Testis (tissue), 3 donors: ENCODE results near the gene TMEM167A. TPM values are rescaled to one million over a fixed set of nuclear protein-coding genes. Genes with fewer than 3 reads are reported as not detected.

ENCODE experiments used
- DNase-seq: peaks from one replicate; pipeline ENCODE4 v3.0.0-alpha.2; 2019
- H3K27ac ChIP-seq, 2 donors: fragments of 200-600 bp; sonication (generic); one replicate each; pipeline ENCODE4 v1.5.1; 2019
- H3K27me3 ChIP-seq: fragments of 200-600 bp; sonication (generic); one replicate; pipeline ENCODE4 v1.5.1; 2019
- H3K36me3 ChIP-seq: fragments of 200-600 bp; sonication (generic); one replicate; pipeline ENCODE4 v1.5.1; 2017; ENCODE audit warnings: low read depth; ENCODE audit errors: missing control alignments
- H3K4me1 ChIP-seq: fragments of 200-600 bp; sonication (generic); one replicate; pipeline ENCODE4 v1.5.1; 2019
- H3K4me3 ChIP-seq, 2 donors: fragments of 200-600 bp; sonication (generic); one replicate each; pipeline ENCODE4 v1.5.1; 2017 to 2019
- H3K9me3 ChIP-seq: fragments of 200-600 bp; sonication (generic); one replicate; pipeline ENCODE4 v1.5.1; 2017
- POLR2A ChIP-seq: fragments of 450-650 bp; IDR thresholded peaks from one replicate; pipeline ENCODE4 v1.6.1; 2017; ENCODE audit warnings: antibody characterized with exemption, mild to moderate bottlenecking, moderate library complexity
- WGBS, 2 donors: methylation state at CpG; one replicate each; pipeline ENCODE4 v1.1.5; 2018; 5-methylcytosine and 5-hydroxymethylcytosine counted together
- intact Hi-C: fragments of 100-400 bp; cut with DNase I; formaldehyde crosslinking; loops from one replicate; pipeline ENCODE4 v1.15.1; 2023; ENCODE audit warnings: low total_unique reads
- polyA plus RNA-seq: library from polyadenylated mRNA; stranded (reverse); fragments of 350-450 nt; fragmentation: Illumina TruSeq; extraction: RNeasy Lipid Tissue Mini Kit (QIAGEN cat#74804); gene quantifications from one replicate; pipeline ENCODE4 v1.2.3, GENCODE V29; 2014; ENCODE audit warnings: low read depth, low replicate concordance; ENCODE audit not compliant: insufficient read depth
- total RNA-seq, 2 donors: library from RNA; depleted of rRNA; stranded (reverse); fragments of >200 nt; gene quantifications; one replicate each; pipeline ENCODE4 v1.2.3, GENCODE V29; 2016
- TF ChIP-seq, protein P1 (sequence below), 3 experiments: fragments of 450-650 bp in 2 of 3; fragments of 200-600 bp in 1 of 3; sonication (generic) in 1 of 3; IDR thresholded peaks; one replicate each; pipeline ENCODE4 v1.5.1; 2016 to 2019; ENCODE audit warnings: antibody characterized with exemption in 3 of 3, mild to moderate bottlenecking in 2 of 3, moderate library complexity in 1 of 3

Gene TMEM167A
- total and polyA plus RNA-seq, 3 donors from 2014 or later = 34.7 to 47.7 (median 39.0) TPM

DNA sequence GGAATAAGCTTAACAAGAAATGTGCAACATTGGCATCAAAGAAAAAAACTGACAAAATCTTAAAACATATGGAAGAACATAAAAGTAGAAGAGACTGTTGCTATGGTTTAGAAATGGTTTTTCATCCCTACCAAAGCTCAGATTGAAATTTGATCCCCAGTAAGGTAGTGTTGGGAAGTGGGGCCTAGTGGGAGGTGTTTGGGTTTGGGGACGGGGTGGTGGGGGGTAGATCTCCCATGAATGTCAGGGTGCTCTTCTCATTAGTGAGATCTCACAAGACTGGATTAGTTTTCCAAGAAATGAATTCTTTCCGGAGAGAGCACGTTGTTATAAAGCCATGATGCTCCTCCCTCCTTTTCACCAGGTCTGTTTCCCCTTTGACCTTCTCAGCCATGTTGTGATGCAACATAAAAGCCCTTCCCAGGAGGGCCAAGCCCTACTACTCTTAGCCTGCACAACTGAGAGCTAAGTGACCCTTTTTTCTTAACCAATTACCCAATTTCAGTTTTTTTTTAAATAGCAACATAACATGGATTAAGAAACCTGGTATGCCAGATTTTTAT is 10.6 kb downstream of the TMEM167A start:
- TF ChIP-seq POLR2A = no peak
- TF ChIP-seq, protein P1, sequence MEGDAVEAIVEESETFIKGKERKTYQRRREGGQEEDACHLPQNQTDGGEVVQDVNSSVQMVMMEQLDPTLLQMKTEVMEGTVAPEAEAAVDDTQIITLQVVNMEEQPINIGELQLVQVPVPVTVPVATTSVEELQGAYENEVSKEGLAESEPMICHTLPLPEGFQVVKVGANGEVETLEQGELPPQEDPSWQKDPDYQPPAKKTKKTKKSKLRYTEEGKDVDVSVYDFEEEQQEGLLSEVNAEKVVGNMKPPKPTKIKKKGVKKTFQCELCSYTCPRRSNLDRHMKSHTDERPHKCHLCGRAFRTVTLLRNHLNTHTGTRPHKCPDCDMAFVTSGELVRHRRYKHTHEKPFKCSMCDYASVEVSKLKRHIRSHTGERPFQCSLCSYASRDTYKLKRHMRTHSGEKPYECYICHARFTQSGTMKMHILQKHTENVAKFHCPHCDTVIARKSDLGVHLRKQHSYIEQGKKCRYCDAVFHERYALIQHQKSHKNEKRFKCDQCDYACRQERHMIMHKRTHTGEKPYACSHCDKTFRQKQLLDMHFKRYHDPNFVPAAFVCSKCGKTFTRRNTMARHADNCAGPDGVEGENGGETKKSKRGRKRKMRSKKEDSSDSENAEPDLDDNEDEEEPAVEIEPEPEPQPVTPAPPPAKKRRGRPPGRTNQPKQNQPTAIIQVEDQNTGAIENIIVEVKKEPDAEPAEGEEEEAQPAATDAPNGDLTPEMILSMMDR (IDR thresholded peaks at IDR 0.05) = no peak
- DNase-seq = no peak
- intact Hi-C loops = no loop called here
- WGBS, 2 donors = 91 to 96% methylated on average over 3 of the region's 3 CpGs
- no peaks in the 10 kb centered on the region for H3K36me3 ChIP-seq
- H3K27ac ChIP-seq = no peak overlapping the region
- no peaks in the 10 kb centered on the region for H3K4me1 ChIP-seq
- no peaks in the 10 kb centered on the region for H3K27me3 ChIP-seq
- no peak overlapping the region for H3K4me3 ChIP-seq
- no peaks in the 10 kb centered on the region for H3K9me3 ChIP-seq

DNA sequence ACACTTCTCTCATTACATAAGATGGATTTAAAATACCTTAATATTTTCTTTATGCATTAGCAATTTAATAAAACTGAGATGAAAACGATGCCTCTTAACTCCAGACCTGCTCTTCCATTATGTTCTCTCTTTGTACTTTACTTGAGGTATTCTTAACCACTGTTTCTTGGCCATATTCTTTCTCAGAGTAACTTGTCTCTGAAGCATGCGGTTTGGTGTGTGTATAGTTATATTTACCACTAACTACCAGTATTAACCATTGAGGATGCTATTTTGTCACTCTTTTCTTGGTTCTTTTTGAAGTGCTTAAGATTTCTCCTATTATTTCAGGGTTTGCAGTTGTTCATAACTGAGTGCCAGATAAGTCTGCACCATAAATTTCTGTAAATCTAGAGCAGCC is 17.9 kb downstream of the TMEM167A start:
- Histone ChIP-seq H3K36me3 (no peaks in the 10 kb centered on the region), H3K4me3 (no peak overlapping the region), H3K27me3 (no peaks in the 10 kb centered on the region), H3K27ac (no peak overlapping the region), H3K4me1 (peaks cover 25% of the 10 kb centered on the region), H3K9me3 (no peaks in the 10 kb centered on the region)
- intact Hi-C loops = no loop called here
- TF ChIP-seq POLR2A = no peak
- TF ChIP-seq, protein P1 (IDR thresholded peaks at IDR 0.05) = no peak
- DNase-seq = no peak
- 60 to 68% methylated on average over 2 of the region's 2 CpGs for WGBS, 2 donors

DNA sequence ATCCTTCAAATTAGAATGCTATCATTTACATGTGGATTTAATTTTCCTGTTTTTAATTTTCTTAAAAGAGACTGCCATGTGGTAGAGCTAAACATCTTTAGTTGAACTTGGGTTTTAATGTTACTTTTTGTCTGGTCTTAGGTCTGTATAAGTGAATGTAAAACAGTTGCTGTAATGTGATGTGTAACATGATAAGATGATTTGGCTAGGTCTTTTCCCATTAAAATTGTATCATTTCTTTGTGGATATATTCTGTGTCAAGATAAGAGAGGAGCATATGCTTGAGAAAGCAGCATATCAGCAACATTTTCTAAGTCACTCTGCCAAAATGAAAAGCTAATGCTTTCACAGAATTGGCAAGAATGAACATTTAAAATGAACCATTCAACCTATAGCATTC is 18.5 kb downstream of the TMEM167A start:
- no peak overlapping the region for H3K4me3 ChIP-seq
- DNase-seq = no peak
- peak overlapping the region in 1 of 2 donors; percentile 13 for H3K27ac ChIP-seq
- no peaks in the 10 kb centered on the region for H3K9me3 ChIP-seq
- H3K4me1 ChIP-seq = peaks cover 25% of the 10 kb centered on the region
- intact Hi-C loops = no loop called here
- no peaks in the 10 kb centered on the region for H3K36me3 ChIP-seq
- TF ChIP-seq POLR2A = no peak
- TF ChIP-seq, protein P1 (IDR thresholded peaks at IDR 0.05) = no peak
- H3K27me3 ChIP-seq = no peaks in the 10 kb centered on the region

DNA sequence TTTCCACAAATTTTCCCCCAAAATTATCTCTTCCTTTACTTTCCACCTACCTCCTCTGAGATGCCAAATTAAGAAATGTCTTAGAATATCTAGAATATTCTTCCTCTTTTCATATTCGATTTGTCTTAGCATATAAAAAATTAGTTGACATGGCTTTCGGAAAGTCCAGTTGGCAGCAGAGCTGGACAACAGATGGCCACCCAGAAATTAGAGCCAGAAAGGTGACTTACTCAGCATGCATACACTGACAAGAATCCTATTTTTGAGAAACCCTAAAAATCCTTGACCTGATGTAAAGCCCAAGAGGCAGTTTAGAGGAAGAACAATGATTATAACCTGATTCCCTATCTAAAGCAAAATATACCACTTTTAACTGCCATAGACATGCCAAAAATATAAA is 22.0 kb downstream of the TMEM167A start:
- TF ChIP-seq, protein P1 (IDR thresholded peaks at IDR 0.05) = no peak
- TF ChIP-seq POLR2A = no peak
- no peaks in the 10 kb centered on the region for H3K27me3 ChIP-seq
- DNase-seq = no peak
- H3K9me3 ChIP-seq = no peaks in the 10 kb centered on the region
- intact Hi-C loops = no loop called here
- H3K4me1 ChIP-seq = peaks cover 25% of the 10 kb centered on the region
- H3K4me3 ChIP-seq = no peak overlapping the region
- WGBS, 2 donors = 70 to 73% methylated on average over 2 of the region's 2 CpGs
- H3K36me3 ChIP-seq = no peaks in the 10 kb centered on the region
- H3K27ac ChIP-seq = peak overlapping the region in 1 of 2 donors; percentile 28

DNA sequence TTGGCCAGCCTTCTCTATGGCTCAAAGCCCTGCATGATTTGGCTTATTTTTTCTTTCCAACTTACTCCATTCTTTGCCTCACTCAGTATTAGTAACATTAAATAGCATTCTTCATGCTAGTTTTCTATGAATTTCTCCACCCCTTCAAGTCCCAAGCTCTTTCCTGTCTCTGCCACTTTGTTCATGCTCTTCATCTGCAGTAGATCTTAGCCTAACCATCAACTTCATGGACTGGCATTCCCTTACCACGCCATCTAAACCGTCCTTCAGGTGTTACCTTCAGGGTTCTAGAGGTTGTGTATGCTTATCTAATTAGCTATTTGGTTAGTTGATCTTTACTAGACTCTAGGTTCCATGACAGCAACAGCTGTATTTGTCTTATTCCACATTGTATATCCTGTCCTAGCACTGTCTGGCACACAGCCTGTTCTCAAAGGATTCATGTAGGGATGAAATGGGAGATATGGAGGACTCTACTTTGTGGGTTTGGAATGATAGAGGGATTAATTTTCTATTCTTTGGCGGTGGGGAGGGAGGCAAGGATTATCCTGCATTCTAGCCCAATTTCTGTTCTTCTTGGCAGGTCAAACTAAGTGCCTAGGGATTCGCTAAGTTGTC is 26.4 kb downstream of the TMEM167A start:
- Histone ChIP-seq H3K4me3 (no peak overlapping the region), H3K27me3 (no peaks in the 10 kb centered on the region), H3K4me1 (peaks cover 10% of the 10 kb centered on the region), H3K9me3 (no peaks in the 10 kb centered on the region), H3K27ac (no peak overlapping the region), H3K36me3 (no peaks in the 10 kb centered on the region)
- TF ChIP-seq POLR2A = no peak
- TF ChIP-seq, protein P1 (IDR thresholded peaks at IDR 0.05) = no peak
- 82 to 86% methylated on average over 4 of the region's 4 CpGs for WGBS, 2 donors
- DNase-seq = no peak
- intact Hi-C loops = no loop called here
